Activated naive CD4-positive, alpha-beta T cell treated with anti-CD3 and anti-CD28 coated beads, Interleukin-2, amount 10 ng/mL, durations not matched to agents 7 days and 5 days (primary cell): ENCODE measurements around the gene CBLC.

Experiments
- CTCF ChIA-PET: fragments of 350-600 bp; sonication (Branson Sonifier 250); formaldehyde crosslinking; loops from one replicate; lab custom pipeline; 2021; ENCODE audit warnings: antibody characterized with exemption; lab: Charles Lee
- DNase-seq: peaks from one replicate; pipeline ENCODE4 v3.0.0-alpha.2; 2020
- H3K27ac Mint-ChIP-seq: one replicate; pipeline ENCODE4 v1.8.0; 2021; ENCODE audit warnings: mild to moderate bottlenecking, moderate library complexity, mixed read lengths
- H3K27me3 Mint-ChIP-seq: one replicate; pipeline ENCODE4 v1.8.0; 2021; ENCODE audit warnings: mild to moderate bottlenecking, mixed read lengths
- H3K36me3 Mint-ChIP-seq: one replicate; pipeline ENCODE4 v1.8.0; 2021; ENCODE audit warnings: mixed read lengths
- H3K4me1 Mint-ChIP-seq: one replicate; pipeline ENCODE4 v1.8.0; 2021; ENCODE audit warnings: mixed read lengths
- H3K4me3 Mint-ChIP-seq: one replicate; pipeline ENCODE4 v1.8.0; 2021; ENCODE audit warnings: mild to moderate bottlenecking, moderate library complexity, mixed read lengths
- H3K9me3 Mint-ChIP-seq: one replicate; pipeline ENCODE4 v1.8.0; 2021; ENCODE audit warnings: mixed read lengths

The CBLC gene

GRCh38 chr19:44741258-44741731 lies 36.4 kb upstream of the CBLC start:
- peaks cover 21% of the 10 kb centered on the region for H3K4me1 Mint-ChIP-seq
- CTCF ChIA-PET = interaction anchor here (0.7 to 0.9 kb wide), 3 partner anchors 17 to 63 kb away, joined by 3 to 4 read pairs (median 3); no protein-coding TSS in a partner anchor
- no peak for DNase-seq
- H3K9me3 Mint-ChIP-seq = no peaks in the 10 kb centered on the region
- H3K4me3 Mint-ChIP-seq = no peak overlapping the region
- H3K27me3 Mint-ChIP-seq = peaks cover 43% of the 10 kb centered on the region
- no peak overlapping the region for H3K27ac Mint-ChIP-seq
- no peaks in the 10 kb centered on the region for H3K36me3 Mint-ChIP-seq

- peaks cover 43% of the 10 kb centered on the region for H3K27me3 Mint-ChIP-seq
- H3K4me1 Mint-ChIP-seq = peaks cover 27% of the 10 kb centered on the region
- H3K4me3 Mint-ChIP-seq = no peak overlapping the region
- no peaks in the 10 kb centered on the region for H3K9me3 Mint-ChIP-seq
- CTCF ChIA-PET = interaction anchor here (0.7 kb wide), 1 partner anchor 59 kb away, joined by 4 read pairs; no protein-coding TSS in a partner anchor
- H3K36me3 Mint-ChIP-seq = no peaks in the 10 kb centered on the region
- no peak overlapping the region for H3K27ac Mint-ChIP-seq
- DNase-seq = no peak
These were observed 35.8 kb upstream of the CBLC start for GRCh38 chr19:44741841-44742329.

- Mint-ChIP-seq H3K27ac (no peak overlapping the region), H3K36me3 (no peaks in the 10 kb centered on the region), H3K4me1 (peaks cover 31% of the 10 kb centered on the region), H3K4me3 (no peak overlapping the region), H3K27me3 (peaks cover 42% of the 10 kb centered on the region), H3K9me3 (no peaks in the 10 kb centered on the region)
- no peak for DNase-seq
- CTCF ChIA-PET = interaction anchor here (2.2 kb wide), 1 partner anchor 18 kb away, joined by 9 read pairs; no protein-coding TSS in a partner anchor
These were observed 35.2 kb upstream of the CBLC start for GRCh38 chr19:44742330-44743061.

GRCh38 chr19:44744871-44745332 lies 32.8 kb upstream of the CBLC start:
- CTCF ChIA-PET = interaction anchor here (0.7 to 2.2 kb wide), 4 partner anchors 20 to 40 kb away, joined by 3 to 9 read pairs (median 5); no protein-coding TSS in a partner anchor
- H3K4me3 Mint-ChIP-seq = no peak overlapping the region
- H3K27ac Mint-ChIP-seq = no peak overlapping the region
- H3K36me3 Mint-ChIP-seq = peaks cover 10% of the 10 kb centered on the region
- H3K27me3 Mint-ChIP-seq = peaks cover 31% of the 10 kb centered on the region
- no peak for DNase-seq
- no peaks in the 10 kb centered on the region for H3K9me3 Mint-ChIP-seq
- peaks cover 45% of the 10 kb centered on the region for H3K4me1 Mint-ChIP-seq

GRCh38 chr19:44745341-44745831 lies 32.3 kb upstream of the CBLC start:
- H3K9me3 Mint-ChIP-seq = no peaks in the 10 kb centered on the region
- peaks cover 48% of the 10 kb centered on the region for H3K4me1 Mint-ChIP-seq
- no peak overlapping the region for H3K27ac Mint-ChIP-seq
- peaks cover 31% of the 10 kb centered on the region for H3K27me3 Mint-ChIP-seq
- H3K4me3 Mint-ChIP-seq = no peak overlapping the region
- no peak for DNase-seq
- H3K36me3 Mint-ChIP-seq = peaks cover 13% of the 10 kb centered on the region
- CTCF ChIA-PET = interaction anchor here (0.7 to 1.6 kb wide), 2 partner anchors 21 to 25 kb away, joined by 3 to 7 read pairs; no protein-coding TSS in a partner anchor

GRCh38 chr19:44745887-44746600 lies 31.6 kb upstream of the CBLC start:
- CTCF ChIA-PET = interaction anchor here (0.7 to 1.6 kb wide), 3 partner anchors 11 to 25 kb away, joined by 3 to 7 read pairs (median 3); no protein-coding TSS in a partner anchor
- Mint-ChIP-seq H3K4me1 (peaks cover 54% of the 10 kb centered on the region), H3K27me3 (peaks cover 31% of the 10 kb centered on the region), H3K9me3 (no peaks in the 10 kb centered on the region), H3K27ac (no peak overlapping the region), H3K4me3 (peak overlapping the region; percentile 44), H3K36me3 (peaks cover 17% of the 10 kb centered on the region)
- no peak for DNase-seq

- CTCF ChIA-PET = interaction anchor here (0.9 kb wide), 1 partner anchor 11 kb away, joined by 3 read pairs; no protein-coding TSS in a partner anchor
These were observed 31.1 kb upstream of the CBLC start for GRCh38 chr19:44746616-44746945.

GRCh38 chr19:44746946-44747738 lies 30.5 kb upstream of the CBLC start:
- peaks cover 61% of the 10 kb centered on the region for H3K4me1 Mint-ChIP-seq
- H3K9me3 Mint-ChIP-seq = no peaks in the 10 kb centered on the region
- peak overlapping the region; percentile 87 for H3K4me3 Mint-ChIP-seq
- H3K36me3 Mint-ChIP-seq = peaks cover 26% of the 10 kb centered on the region
- peaks cover 31% of the 10 kb centered on the region for H3K27me3 Mint-ChIP-seq
- H3K27ac Mint-ChIP-seq = peak overlapping the region; percentile 92
- DNase-seq = peak; percentile 90
- CTCF ChIA-PET = interaction anchor here (0.9 kb wide), 1 partner anchor 12 kb away, joined by 3 read pairs; no protein-coding TSS in a partner anchor

More at GRCh38 chr19:44746616-44746945, 31.1 kb upstream of the CBLC start:
- peak overlapping the region; percentile 65 for H3K27ac Mint-ChIP-seq
- peaks cover 20% of the 10 kb centered on the region for H3K36me3 Mint-ChIP-seq
- H3K9me3 Mint-ChIP-seq = no peaks in the 10 kb centered on the region
- H3K4me3 Mint-ChIP-seq = peak overlapping the region; percentile 87
- no peak for DNase-seq
- peaks cover 57% of the 10 kb centered on the region for H3K4me1 Mint-ChIP-seq
- peaks cover 31% of the 10 kb centered on the region for H3K27me3 Mint-ChIP-seq

- peak overlapping the region; percentile 92 for H3K27ac Mint-ChIP-seq
- H3K36me3 Mint-ChIP-seq = peaks cover 33% of the 10 kb centered on the region
- H3K27me3 Mint-ChIP-seq = peaks cover 27% of the 10 kb centered on the region
- peaks cover 67% of the 10 kb centered on the region for H3K4me1 Mint-ChIP-seq
- CTCF ChIA-PET = no interaction called here
- H3K9me3 Mint-ChIP-seq = no peaks in the 10 kb centered on the region
- H3K4me3 Mint-ChIP-seq = peak overlapping the region; percentile 87
- DNase-seq = peak; percentile 50
These were observed 29.8 kb upstream of the CBLC start for GRCh38 chr19:44747739-44748425.

- peak within 1 kb of the TSS; percentile 92 for H3K27ac Mint-ChIP-seq
- CTCF ChIA-PET = interaction anchor here (1.3 to 1.9 kb wide), 3 partner anchors 20 to 24 kb away, joined by 3 to 15 read pairs (median 10); no protein-coding TSS in a partner anchor
- peak; percentile 82 for DNase-seq
- peaks cover 31% of the 10 kb centered on the region for H3K27me3 Mint-ChIP-seq
- peaks cover 38% of the 10 kb centered on the region for H3K36me3 Mint-ChIP-seq
- peak within 1 kb of the TSS; percentile 91 for H3K4me3 Mint-ChIP-seq
- H3K4me1 Mint-ChIP-seq = peaks cover 72% of the 10 kb centered on the region
- no peaks in the 10 kb centered on the region for H3K9me3 Mint-ChIP-seq
These were observed 29.1 kb upstream of the CBLC start, which contains the start of gene BCL3 for GRCh38 chr19:44748426-44749254. BCL3 (plus strand) TSS chr19:44748708; CDS start chr19:44748791, 83 bp downstream.

GRCh38 chr19:44749292-44749691 lies 28.4 kb upstream of the CBLC start:
- peak overlapping the region; percentile 87 for H3K27ac Mint-ChIP-seq
- CTCF ChIA-PET = interaction anchor here (0.6 to 1.9 kb wide), 4 partner anchors 21 to 60 kb away, joined by 3 to 15 read pairs (median 6); no protein-coding TSS in a partner anchor
- H3K4me1 Mint-ChIP-seq = peaks cover 78% of the 10 kb centered on the region
- H3K27me3 Mint-ChIP-seq = peaks cover 31% of the 10 kb centered on the region
- DNase-seq = no peak
- peaks cover 38% of the 10 kb centered on the region for H3K36me3 Mint-ChIP-seq
- H3K4me3 Mint-ChIP-seq = peak overlapping the region; percentile 91
- H3K9me3 Mint-ChIP-seq = no peaks in the 10 kb centered on the region

- H3K36me3 Mint-ChIP-seq = peaks cover 42% of the 10 kb centered on the region
- peak overlapping the region; percentile 87 for H3K27ac Mint-ChIP-seq
- H3K4me1 Mint-ChIP-seq = peaks cover 80% of the 10 kb centered on the region
- CTCF ChIA-PET = interaction anchor here (1.3 to 1.9 kb wide), 3 partner anchors 21 to 26 kb away, joined by 3 to 15 read pairs (median 10); no protein-coding TSS in a partner anchor
- H3K27me3 Mint-ChIP-seq = peaks cover 31% of the 10 kb centered on the region
- peak overlapping the region; percentile 91 for H3K4me3 Mint-ChIP-seq
- H3K9me3 Mint-ChIP-seq = no peaks in the 10 kb centered on the region
- no peak for DNase-seq
These were observed 27.7 kb upstream of the CBLC start for GRCh38 chr19:44749994-44750393.
